Measurements from ENCODE around the gene CELF6. TPM values are rescaled to one million over a fixed set of nuclear protein-coding genes. Genes with fewer than 3 reads are reported as not detected.

The CELF6 gene
- total and polyA plus RNA-seq, 2 donors (not counting 3 experiments of a cell fraction or from before 2014, with no cell fraction given), result 0.17 TPM; not detected in 1

DNA sequence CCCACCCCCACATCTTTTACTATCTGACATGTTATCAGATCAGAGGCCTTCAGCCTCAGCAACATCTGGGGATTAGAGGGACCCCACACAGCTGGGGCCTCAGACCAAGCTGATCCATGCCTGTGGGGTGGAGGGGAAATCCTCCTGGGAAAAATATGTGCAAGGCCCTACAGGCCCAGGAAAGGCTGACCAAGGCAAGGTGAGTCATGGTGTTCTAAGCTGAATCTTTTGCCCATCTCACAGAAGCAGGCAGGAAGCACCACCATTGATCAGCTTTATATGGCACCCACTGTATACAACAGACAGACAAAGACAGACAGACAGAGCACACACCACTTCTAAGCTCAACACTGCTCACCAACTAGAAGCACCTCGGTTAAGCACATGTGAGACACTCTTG lies 35.2 kb downstream of the CELF6 start:
- no peak overlapping the region for H2AFZ ChIP-seq (ENCODE audit: low read depth, low read length)
- DNase-seq (ENCODE audit: low read depth, low spot score) (no peak), FAIRE-seq (no peak)
- CTCF ChIA-PET, result interaction anchor here (0.6 to 4.1 kb wide), 6 partner anchors 11 to 541 kb away, joined by 3 to 63 read pairs (median 3); no protein-coding TSS in a partner anchor
- intact Hi-C loops (cut with micrococcal nuclease) (no loop called here), dilution Hi-C loops (cut with MboI; ENCODE audit: extremely low pct_ligation_motif_present, low sequenced_read_pairs) (no loop called here)
- H3K9me1 ChIP-seq (replicated peaks; ENCODE audit: control insufficient read depth, extremely low read depth, insufficient read depth, low read length), result no peaks in the 10 kb centered on the region
- H4K20me1 ChIP-seq (replicated peaks; ENCODE audit: control insufficient read depth, extremely low read depth, insufficient read depth, low read length), result no peaks in the 10 kb centered on the region
- BruUV-seq (replicated peaks), result no TSS peak
- POLR2A ChIA-PET, result no interaction called here
- H3K4me2 ChIP-seq (ENCODE audit: insufficient read depth, low read length), result no peak overlapping the region
- H3K36me3 ChIP-seq (ENCODE audit: control insufficient read depth in 2 of 2, extremely low read depth in 1 of 2, insufficient read depth in 2 of 2, low read length in 2 of 2), result no peaks in the 10 kb centered on the region
- no peaks in the 10 kb centered on the region for H3K79me2 ChIP-seq (ENCODE audit: control insufficient read depth, insufficient read depth, low read length)
- H3K27me3 ChIP-seq (ENCODE audit: control insufficient read depth in 2 of 2, insufficient read depth in 2 of 2, low read length in 2 of 2), result peaks cover 0 to 1% of the 10 kb centered on the region in 2 experiments
- no peaks in the 10 kb centered on the region for H3K4me1 ChIP-seq (ENCODE audit: control insufficient read depth, extremely low read depth, insufficient read depth, low read length)
- no peak overlapping the region for H3K4me3 ChIP-seq (replicated peaks in 1 of 3; ENCODE audit: insufficient read depth in 1 of 3, low read depth in 1 of 3, low read length in 3 of 3)
- no peak overlapping the region for H3K9ac ChIP-seq (replicated peaks; ENCODE audit: extremely low read depth, insufficient read depth, low read length)
- TF ChIP-seq POLR2A (IDR thresholded peaks at IDR 0.05; ENCODE audit: low read depth, low read length), result no peak
- TF ChIP-seq FOS (IDR thresholded peaks at IDR 0.05; ENCODE audit: borderline replicate concordance, insufficient read depth, low read length), result no peak
- TF ChIP-seq GATA2 (IDR thresholded peaks at IDR 0.05; ENCODE audit: insufficient read depth, insufficient read length, low read depth, low read length), result no peak
- no peak for TF ChIP-seq JUN (IDR thresholded peaks at IDR 0.05; ENCODE audit: borderline replicate concordance, insufficient read depth, insufficient read length, low read depth)
- TF ChIP-seq POLR2AphosphoS5 (IDR thresholded peaks at IDR 0.05; ENCODE audit: insufficient read depth, low read depth, low read length), result no peak
- no peak for TF ChIP-seq EZH2 (IDR thresholded peaks at IDR 0.05; ENCODE audit: borderline replicate concordance, low read depth, low read length, severe bottlenecking)
- TF ChIP-seq, protein P1, sequence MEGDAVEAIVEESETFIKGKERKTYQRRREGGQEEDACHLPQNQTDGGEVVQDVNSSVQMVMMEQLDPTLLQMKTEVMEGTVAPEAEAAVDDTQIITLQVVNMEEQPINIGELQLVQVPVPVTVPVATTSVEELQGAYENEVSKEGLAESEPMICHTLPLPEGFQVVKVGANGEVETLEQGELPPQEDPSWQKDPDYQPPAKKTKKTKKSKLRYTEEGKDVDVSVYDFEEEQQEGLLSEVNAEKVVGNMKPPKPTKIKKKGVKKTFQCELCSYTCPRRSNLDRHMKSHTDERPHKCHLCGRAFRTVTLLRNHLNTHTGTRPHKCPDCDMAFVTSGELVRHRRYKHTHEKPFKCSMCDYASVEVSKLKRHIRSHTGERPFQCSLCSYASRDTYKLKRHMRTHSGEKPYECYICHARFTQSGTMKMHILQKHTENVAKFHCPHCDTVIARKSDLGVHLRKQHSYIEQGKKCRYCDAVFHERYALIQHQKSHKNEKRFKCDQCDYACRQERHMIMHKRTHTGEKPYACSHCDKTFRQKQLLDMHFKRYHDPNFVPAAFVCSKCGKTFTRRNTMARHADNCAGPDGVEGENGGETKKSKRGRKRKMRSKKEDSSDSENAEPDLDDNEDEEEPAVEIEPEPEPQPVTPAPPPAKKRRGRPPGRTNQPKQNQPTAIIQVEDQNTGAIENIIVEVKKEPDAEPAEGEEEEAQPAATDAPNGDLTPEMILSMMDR (IDR thresholded peaks at IDR 0.05; ENCODE audit: extremely low read depth in 1 of 2, insufficient read depth in 1 of 2, low read depth in 1 of 2, low read length in 2 of 2), result no peak
- TF ChIP-seq MAX (IDR thresholded peaks at IDR 0.05; ENCODE audit: insufficient read depth, insufficient read length), result no peak
- no peak for TF ChIP-seq MYC (IDR thresholded peaks at IDR 0.05; ENCODE audit: low read depth, low read length)
- no peak overlapping the region for H3K27ac ChIP-seq (ENCODE audit: insufficient read depth, low read depth, low read length)
- H3K9me3 ChIP-seq (replicated peaks; ENCODE audit: control insufficient read depth, insufficient read depth, low read length), result no peaks in the 10 kb centered on the region
